Breast epithelium (tissue), 4 donors: Measurements from ENCODE around the gene PPP6R3. TPM values are rescaled to one million over a fixed set of nuclear protein-coding genes. Genes with fewer than 3 reads are reported as not detected.
"Not testable (repeated sequence)": the region's sequence is repeated elsewhere in the genome, so short reads cannot be mapped to it uniquely, and the experiment has no call there.

Experiments used
- DNase-seq, 2 donors: peaks; one replicate each; pipeline ENCODE4 v3.0.0-alpha.2; 2019; ENCODE audit warnings: low spot score in 2 of 2
- H3K27ac ChIP-seq, 2 donors: fragments of 200-600 bp; sonication (generic) in 1 of 2; one replicate each; pipeline ENCODE4 v1.5.1; 2016 to 2019; ENCODE audit warnings: mild to moderate bottlenecking in 1 of 2
- H3K27me3 ChIP-seq, 2 donors: fragments of 200-600 bp; sonication (generic) in 1 of 2; one replicate each; pipeline versions ENCODE4 v1.5.1 to v1.6.0; 2017 to 2019; ENCODE audit warnings: control low read depth in 1 of 2, mild to moderate bottlenecking in 1 of 2
- H3K36me3 ChIP-seq: fragments of 200-600 bp; one replicate; pipeline ENCODE4 v1.5.1; 2019
- H3K4me1 ChIP-seq, 2 donors: fragments of 200-600 bp; sonication (generic); one replicate each; pipeline ENCODE4 v1.5.1; 2016 to 2019; ENCODE audit warnings: control low read depth in 1 of 2
- H3K4me3 ChIP-seq, 3 donors: fragments of 200-600 bp; sonication (generic); 1 replicate in 2 of 3; 2 replicates in 1 of 3; pipeline ENCODE4 v1.5.1; 2016 to 2019; ENCODE audit warnings: mild to moderate bottlenecking in 3 of 3, moderate library complexity in 2 of 3
- H3K9me3 ChIP-seq, 2 donors: fragments of 200-600 bp; sonication (generic) in 1 of 2; one replicate each; pipeline ENCODE4 v1.5.1; 2016 to 2019; ENCODE audit warnings: control low read depth in 1 of 2
- CTCF ChIP-seq, 3 donors: fragments of 450-650 bp; IDR thresholded peaks; one replicate each; pipeline ENCODE4 v1.5.1; 2016 to 2017; ENCODE audit warnings: antibody characterized with exemption in 3 of 3, mild to moderate bottlenecking in 3 of 3, moderate library complexity in 3 of 3
- POLR2A ChIP-seq: fragments of 450-650 bp; IDR thresholded peaks from one replicate; pipeline ENCODE4 v1.6.1; 2016; ENCODE audit warnings: antibody characterized with exemption, mild to moderate bottlenecking, moderate library complexity
- POLR2AphosphoS5 ChIP-seq, 3 donors: sonication (generic); formaldehyde crosslinking; IDR thresholded peaks; one replicate each; pipeline ENCODE4 v1.6.1; 2017; ENCODE audit warnings: antibody characterized with exemption in 3 of 3
- intact Hi-C: fragments of 100-400 bp; cut with DNase I; formaldehyde crosslinking; loops from one replicate; pipeline ENCODE4 v1.15.1; 2023; ENCODE audit warnings: low total_unique reads
- total RNA-seq, 3 donors: library from RNA; depleted of rRNA; stranded (reverse); fragments of >200 nt; gene quantifications; one replicate each; pipeline ENCODE4 v1.1.0, GENCODE V29; 2016

PPP6R3 gene
- total RNA-seq, 3 donors from 2014 or later, result 113 to 227 (median 183) TPM

- TF ChIP-seq CTCF (IDR thresholded peaks at IDR 0.05) (no peak), POLR2AphosphoS5 (IDR thresholded peaks at IDR 0.05) (no peak), POLR2A (no peak)
- Histone ChIP-seq H3K9me3 (no peaks in the 10 kb centered on the region), H3K36me3 (peaks cover 4% of the 10 kb centered on the region), H3K27ac (peak overlapping the region in 1 of 2 donors; percentile 12), H3K4me3 (no peak overlapping the region), H3K4me1 (no peaks in the 10 kb centered on the region), H3K27me3 (no peaks in the 10 kb centered on the region)
- intact Hi-C loops, result no loop called here
- no peak for DNase-seq
Observed at GRCh38 chr11:68446046-68446725, 14.4 kb upstream of the PPP6R3 start.

GRCh38 chr11:68447015-68447801, 13.3 kb upstream of the PPP6R3 start:
- TF ChIP-seq CTCF (IDR thresholded peaks at IDR 0.05), result peak; percentile 89 to 92 (median 91)
- TF ChIP-seq POLR2AphosphoS5 (IDR thresholded peaks at IDR 0.05), result no peak
- TF ChIP-seq POLR2A, result no peak
- DNase-seq, result peak; percentile 59 to 74
- Histone ChIP-seq H3K27me3 (no peaks in the 10 kb centered on the region), H3K4me1 (no peaks in the 10 kb centered on the region), H3K4me3 (no peak overlapping the region), H3K9me3 (no peaks in the 10 kb centered on the region), H3K27ac (peak overlapping the region in 1 of 2 donors; percentile 12), H3K36me3 (peaks cover 4% of the 10 kb centered on the region)
- intact Hi-C loops, result loop anchor here (1.0 kb wide), 1 partner anchor 193 kb away; no protein-coding TSS in a partner anchor

GRCh38 chr11:68447914-68448313, 12.6 kb upstream of the PPP6R3 start:
- H3K27me3 ChIP-seq, DNase-seq: not testable (repeated sequence)
- intact Hi-C loops, result loop anchor here (1.0 to 2.0 kb wide), 2 partner anchors 149 to 194 kb away; no protein-coding TSS in a partner anchor

GRCh38 chr11:68448604-68449011, 11.9 kb upstream of the PPP6R3 start:
- TF ChIP-seq POLR2A (no peak), POLR2AphosphoS5 (IDR thresholded peaks at IDR 0.05) (no peak), CTCF (IDR thresholded peaks at IDR 0.05) (no peak)
- intact Hi-C loops, result loop anchor here (2.0 kb wide), 1 partner anchor 150 kb away; no protein-coding TSS in a partner anchor
- peaks cover 4% of the 10 kb centered on the region for H3K36me3 ChIP-seq
- DNase-seq, result no peak
- no peaks in the 10 kb centered on the region for H3K27me3 ChIP-seq
- H3K4me3 ChIP-seq, result no peak overlapping the region
- no peaks in the 10 kb centered on the region for H3K9me3 ChIP-seq
- no peaks in the 10 kb centered on the region for H3K4me1 ChIP-seq
- H3K27ac ChIP-seq, result no peak overlapping the region

More at GRCh38 chr11:68447914-68448313, 12.6 kb upstream of the PPP6R3 start:
- not testable (repeated sequence) for H3K4me1 ChIP-seq, H3K4me3 ChIP-seq, H3K27ac ChIP-seq, H3K36me3 ChIP-seq, H3K9me3 ChIP-seq

- no peak overlapping the region for H3K4me3 ChIP-seq
- no peak for DNase-seq
- no peaks in the 10 kb centered on the region for H3K27me3 ChIP-seq
- no peaks in the 10 kb centered on the region for H3K4me1 ChIP-seq
- H3K9me3 ChIP-seq, result no peaks in the 10 kb centered on the region
- no peak overlapping the region for H3K27ac ChIP-seq
- intact Hi-C loops, result loop anchor here (2.0 kb wide), 1 partner anchor 151 kb away; no protein-coding TSS in a partner anchor
- TF ChIP-seq POLR2A (no peak), CTCF (IDR thresholded peaks at IDR 0.05) (no peak), POLR2AphosphoS5 (IDR thresholded peaks at IDR 0.05) (no peak)
- H3K36me3 ChIP-seq, result peaks cover 4% of the 10 kb centered on the region
Observed at GRCh38 chr11:68449951-68450350, 10.6 kb upstream of the PPP6R3 start.
